ENCODE measurements around the gene CSTF2T.

DNA sequence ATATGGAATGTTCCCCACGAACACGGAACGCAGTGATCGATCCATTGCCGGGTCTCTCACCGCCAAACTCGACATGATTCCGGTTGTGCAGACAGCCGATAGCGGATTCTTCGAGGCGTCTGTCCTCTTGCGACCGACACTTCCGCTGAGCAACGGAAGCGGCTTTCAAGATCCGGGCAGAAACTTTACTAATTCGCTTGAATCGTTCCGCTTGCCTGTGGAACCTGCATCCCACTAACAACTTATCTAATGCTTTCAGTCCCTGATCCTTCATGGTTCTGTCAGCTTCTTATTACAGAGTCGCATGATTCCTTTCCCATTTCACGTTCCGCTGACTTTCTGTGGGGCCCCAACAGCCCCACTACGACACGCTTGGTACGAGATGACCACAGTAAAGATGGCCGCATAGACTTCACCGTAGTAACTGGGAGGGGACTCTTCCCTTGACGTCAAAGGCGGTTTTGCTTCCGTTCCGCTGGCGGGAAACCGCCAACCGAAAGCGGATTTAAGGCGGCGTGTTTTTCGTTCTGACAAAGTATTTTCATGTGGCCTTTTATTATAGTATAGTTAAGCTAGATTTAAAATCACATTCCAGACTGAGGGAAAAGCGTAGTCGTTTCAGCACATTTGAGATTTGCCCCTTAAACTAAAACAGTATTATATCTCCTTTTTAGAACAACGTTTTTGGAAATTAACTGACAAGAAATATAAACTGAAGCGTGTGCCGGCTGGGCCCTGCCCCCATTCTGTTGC is at the start of gene CSTF2T:
- TF ChIP-seq, protein P1, sequence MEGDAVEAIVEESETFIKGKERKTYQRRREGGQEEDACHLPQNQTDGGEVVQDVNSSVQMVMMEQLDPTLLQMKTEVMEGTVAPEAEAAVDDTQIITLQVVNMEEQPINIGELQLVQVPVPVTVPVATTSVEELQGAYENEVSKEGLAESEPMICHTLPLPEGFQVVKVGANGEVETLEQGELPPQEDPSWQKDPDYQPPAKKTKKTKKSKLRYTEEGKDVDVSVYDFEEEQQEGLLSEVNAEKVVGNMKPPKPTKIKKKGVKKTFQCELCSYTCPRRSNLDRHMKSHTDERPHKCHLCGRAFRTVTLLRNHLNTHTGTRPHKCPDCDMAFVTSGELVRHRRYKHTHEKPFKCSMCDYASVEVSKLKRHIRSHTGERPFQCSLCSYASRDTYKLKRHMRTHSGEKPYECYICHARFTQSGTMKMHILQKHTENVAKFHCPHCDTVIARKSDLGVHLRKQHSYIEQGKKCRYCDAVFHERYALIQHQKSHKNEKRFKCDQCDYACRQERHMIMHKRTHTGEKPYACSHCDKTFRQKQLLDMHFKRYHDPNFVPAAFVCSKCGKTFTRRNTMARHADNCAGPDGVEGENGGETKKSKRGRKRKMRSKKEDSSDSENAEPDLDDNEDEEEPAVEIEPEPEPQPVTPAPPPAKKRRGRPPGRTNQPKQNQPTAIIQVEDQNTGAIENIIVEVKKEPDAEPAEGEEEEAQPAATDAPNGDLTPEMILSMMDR (conservative IDR thresholded peaks at IDR 0.05 in 1 of 2, IDR thresholded peaks at IDR 0.05 in 1 of 2; ENCODE audit: extremely low read depth in 1 of 2, insufficient read depth in 1 of 2, low read depth in 1 of 2, low read length in 2 of 2) = no peak
- no peak for TF ChIP-seq EZH2 (IDR thresholded peaks at IDR 0.05; ENCODE audit: borderline replicate concordance, low read length)
